Renal cortical epithelial cell (primary cell): Measurements from ENCODE around the gene GRIN1. TPM values are rescaled to one million over a fixed set of nuclear protein-coding genes. Genes with fewer than 3 reads are reported as not detected.

Experiments used
- DNase-seq: peaks from one replicate; pipeline ENCODE4 v3.0.0-alpha.2; 2011; ENCODE audit warnings: low read depth
- total RNA-seq: library from RNA; depleted of rRNA; stranded (reverse); fragments of >200 nt; gene quantifications from 2 replicates; pipeline ENCODE4 v1.2.3, GENCODE V29; 2014

The GRIN1 gene
- total RNA-seq, 1 donor from 2014 or later: 0.30 TPM

GRCh38 chr9:137216188-137216965, 77.4 kb downstream of the GRIN1 start:
- DNase-seq: peak; percentile 19

GRCh38 chr9:137217276-137218211, 78.6 kb downstream of the GRIN1 start:
- peak; percentile 58 for DNase-seq

GRCh38 chr9:137218212-137218753, 79.3 kb downstream of the GRIN1 start:
- no peak for DNase-seq

Other genes starting within 250 kb of the GRIN1 start
- 195 and 249 TPM in 2 replicates for gene FBXW5, start 194.4 kb upstream of the GRIN1 start, total RNA-seq
- gene C8G, start 193.9 kb upstream of the GRIN1 start, total RNA-seq: 0.10 and 1.7 TPM in 2 replicates
- 0.40 TPM in 1 of 2 replicates, not detected in the other for gene LCN12, start 186.9 kb upstream of the GRIN1 start, total RNA-seq
- 0.45 TPM in 1 of 2 replicates, not detected in the other for gene PTGDS, start 161.7 kb upstream of the GRIN1 start, total RNA-seq
- gene LCNL1, start 156.2 kb upstream of the GRIN1 start, total RNA-seq: not detected in 2 replicates
- 13.6 and 26.9 TPM in 2 replicates for gene PAXX, start 146.7 kb upstream of the GRIN1 start, total RNA-seq
- 0.85 and 1.9 TPM in 2 replicates for gene CLIC3, start 142.6 kb upstream of the GRIN1 start, total RNA-seq
- gene ABCA2, start 110.9 kb upstream of the GRIN1 start, total RNA-seq: 7.5 and 53.0 TPM in 2 replicates
- not detected in 2 replicates for gene FUT7, start 107.1 kb upstream of the GRIN1 start, total RNA-seq
- gene NPDC1, start 93.0 kb upstream of the GRIN1 start, total RNA-seq: 7.1 and 21.6 TPM in 2 replicates
- gene ENTPD2, start 85.1 kb upstream of the GRIN1 start, total RNA-seq: 0.17 and 0.35 TPM in 2 replicates
- gene SAPCD2, start 68.6 kb upstream of the GRIN1 start, total RNA-seq: 0.99 and 12.0 TPM in 2 replicates
- gene UAP1L1, start 61.6 kb upstream of the GRIN1 start, total RNA-seq: 6.4 and 7.1 TPM in 2 replicates
- gene MAN1B1, start 52.2 kb upstream of the GRIN1 start, total RNA-seq: 67.6 and 71.4 TPM in 2 replicates
- 42.3 and 70.2 TPM in 2 replicates for gene DPP7, start 24.4 kb upstream of the GRIN1 start, total RNA-seq
- not detected in 2 replicates for gene LRRC26, start 30.9 kb downstream of the GRIN1 start, total RNA-seq
- gene TMEM210, start 32.9 kb downstream of the GRIN1 start, total RNA-seq: not detected in 2 replicates
- 10.4 and 28.9 TPM in 2 replicates for gene ANAPC2, start 49.4 kb downstream of the GRIN1 start, total RNA-seq
- 45.5 and 76.2 TPM in 2 replicates for gene SSNA1, start 49.5 kb downstream of the GRIN1 start, total RNA-seq
- 4.5 and 10.6 TPM in 2 replicates for gene TPRN, start 61.6 kb downstream of the GRIN1 start, total RNA-seq
- 30.2 and 42.8 TPM in 2 replicates for gene TMEM203, start 66.5 kb downstream of the GRIN1 start, total RNA-seq
- 2.3 and 6.2 TPM in 2 replicates for gene NDOR1, start 66.5 kb downstream of the GRIN1 start, total RNA-seq
- 1.2 TPM in 1 of 2 replicates, not detected in the other for gene RNF208, start 83.1 kb downstream of the GRIN1 start, total RNA-seq
- gene CYSRT1, start 86.0 kb downstream of the GRIN1 start, total RNA-seq: 0.20 and 0.87 TPM in 2 replicates
- gene RNF224, start 88.3 kb downstream of the GRIN1 start, total RNA-seq: 0.15 and 0.52 TPM in 2 replicates
- not detected in 2 replicates for gene SLC34A3, start 91.7 kb downstream of the GRIN1 start, total RNA-seq
- gene TUBB4B, start 102.1 kb downstream of the GRIN1 start, total RNA-seq: 153 and 288 TPM in 2 replicates
- gene STPG3, start 112.1 kb downstream of the GRIN1 start, total RNA-seq: not detected in 2 replicates
- gene NELFB, start 116.2 kb downstream of the GRIN1 start, total RNA-seq: 55.4 and 62.2 TPM in 2 replicates
- gene TOR4A, start 138.6 kb downstream of the GRIN1 start, total RNA-seq: 36.3 and 42.1 TPM in 2 replicates
- 0.55 and 1.0 TPM in 2 replicates for gene NRARP, start 163.1 kb downstream of the GRIN1 start, total RNA-seq